IMR-90 (cell line): ENCODE results near the gene KRT39. TPM values are rescaled to one million over a fixed set of nuclear protein-coding genes. Genes with fewer than 3 reads are reported as not detected.

Experiments used
- ATAC-seq: fragments of 200-7000 bp; cut with Tn5 transposase; 2 replicates; pipeline ENCODE4 v1.9.1; 2020; ENCODE audit warnings: low read depth, mild to moderate bottlenecking, moderate library complexity
- BruUV-seq: library from RNA; stranded (reverse); fragments of 400-500 nt; replicated peaks from 2 replicates; lab custom pipeline; 2021; lab: Mats Ljungman, UMichigan
- CTCF ChIA-PET: fragments of 300-600 bp; formaldehyde crosslinking; extraction: SDS; loops from one replicate; lab custom pipeline; 2021; ENCODE audit warnings: antibody characterized with exemption; lab: Yijun Ruan, JAX
- POLR2A ChIA-PET: fragments of 300-600 bp; sonication (Branson Sonifier 250); formaldehyde crosslinking; loops from one replicate; lab custom pipeline; 2022; ENCODE audit warnings: antibody characterized with exemption; ENCODE audit not compliant: unreplicated experiment; lab: Charles Lee
- DNase-seq: peaks from one replicate; pipeline ENCODE4 v3.0.0; 2013
- H2AFZ ChIP-seq: replicated peaks from 2 replicates; pipeline ENCODE3; 2013; ENCODE audit warnings: low read length, mild to moderate bottlenecking; ENCODE audit not compliant: poor library complexity
- H2AK5ac ChIP-seq: 2 replicates; pipeline ENCODE4 v1.6.1; 2013; ENCODE audit warnings: low read depth, low read length, inconsistent platforms
- H2AK9ac ChIP-seq: replicated peaks from 2 replicates; pipeline ENCODE3; 2013; ENCODE audit warnings: mild to moderate bottlenecking, low read depth, low read length, moderate library complexity; ENCODE audit not compliant: poor library complexity
- H2BK120ac ChIP-seq: 2 replicates; pipeline ENCODE4 v1.6.1; 2013; ENCODE audit warnings: low read depth, low read length, inconsistent platforms
- H2BK15ac ChIP-seq: 3 replicates; pipeline ENCODE4 v1.6.1; 2013; ENCODE audit warnings: low read depth, low read length, inconsistent platforms
- H2BK20ac ChIP-seq: 2 replicates; pipeline ENCODE4 v1.6.1; 2013; ENCODE audit warnings: low read depth, mild to moderate bottlenecking, inconsistent platforms, low read length, moderate library complexity
- H2BK5ac ChIP-seq: 2 replicates; pipeline ENCODE4 v1.6.1; 2013; ENCODE audit warnings: mild to moderate bottlenecking, low read depth, low read length, inconsistent platforms; ENCODE audit not compliant: poor library complexity, severe bottlenecking
- H3K14ac ChIP-seq: replicated peaks from 2 replicates; pipeline ENCODE4 v1.6.1; 2013; ENCODE audit warnings: low read depth, low read length, inconsistent platforms
- H3K18ac ChIP-seq: 2 replicates; pipeline ENCODE4 v1.6.1; 2013; ENCODE audit warnings: low read depth, low read length, control low read depth
- H3K23ac ChIP-seq: 2 replicates; pipeline ENCODE4 v1.6.1; 2013; ENCODE audit warnings: low read depth, low read length, inconsistent platforms
- H3K27ac ChIP-seq: 2 replicates; pipeline ENCODE4 v1.5.1; 2013; ENCODE audit warnings: mild to moderate bottlenecking, control low read depth, low read length; ENCODE audit not compliant: insufficient read depth
- H3K27me3 ChIP-seq: 2 replicates; pipeline ENCODE4 v1.6.1; 2013; ENCODE audit warnings: low read length; ENCODE audit not compliant: control insufficient read depth, insufficient read depth
- H3K36me3 ChIP-seq: 2 replicates; pipeline ENCODE4 v1.6.1; 2013; ENCODE audit warnings: low read length, mixed read lengths; ENCODE audit not compliant: control insufficient read depth, insufficient read depth
- H3K4ac ChIP-seq: 2 replicates; pipeline ENCODE4 v1.6.1; 2013; ENCODE audit warnings: low read depth, low read length, inconsistent platforms
- H3K4me1 ChIP-seq: 2 replicates; pipeline ENCODE4 v1.6.1; 2013; ENCODE audit warnings: low read length, mixed read lengths; ENCODE audit not compliant: control insufficient read depth, insufficient read depth
- H3K4me2 ChIP-seq: 2 replicates; pipeline ENCODE4 v1.6.1; 2013; ENCODE audit warnings: low read depth, mild to moderate bottlenecking, control low read depth, low read length, moderate library complexity
- H3K4me3 ChIP-seq: 2 replicates; pipeline ENCODE4 v1.5.1; 2013; ENCODE audit warnings: low read depth, mild to moderate bottlenecking, control low read depth, low read length, moderate library complexity; ENCODE audit not compliant: insufficient read depth
- H3K56ac ChIP-seq: 2 replicates; pipeline ENCODE4 v1.6.1; 2013; ENCODE audit warnings: low read length, inconsistent platforms; ENCODE audit not compliant: insufficient read depth; ENCODE audit errors: extremely low read depth
- H3K79me1 ChIP-seq, 2 experiments: 2 replicates each; pipeline ENCODE4 v1.6.1; 2013; ENCODE audit warnings: low read length in 2 of 2, inconsistent platforms in 1 of 2, low read depth in 1 of 2
- H3K9ac ChIP-seq: 2 replicates; pipeline ENCODE4 v1.6.1; 2013; ENCODE audit warnings: low read depth, low read length, control low read depth
- H3K9me1 ChIP-seq: 2 replicates; pipeline ENCODE4 v1.6.1; 2013; ENCODE audit warnings: low read length, inconsistent platforms; ENCODE audit not compliant: insufficient read depth
- H3K9me3 ChIP-seq: 2 replicates; pipeline ENCODE4 v1.6.1; 2013; ENCODE audit warnings: low read length; ENCODE audit not compliant: control insufficient read depth, insufficient read depth
- H4K20me1 ChIP-seq: 2 replicates; pipeline ENCODE4 v1.6.1; 2013; ENCODE audit warnings: low read length, inconsistent platforms; ENCODE audit not compliant: insufficient read depth
- H4K5ac ChIP-seq: 2 replicates; pipeline ENCODE4 v1.6.1; 2013; ENCODE audit warnings: mild to moderate bottlenecking, low read depth, low read length, control low read depth
- H4K8ac ChIP-seq, 2 experiments: 2 replicates each; pipeline ENCODE4 v1.6.1; 2013; ENCODE audit warnings: low read depth in 2 of 2, low read length in 2 of 2, control low read depth in 1 of 2, inconsistent platforms in 1 of 2
- H4K91ac ChIP-seq: 2 replicates; pipeline ENCODE4 v1.6.1; 2013; ENCODE audit warnings: low read depth, low read length, inconsistent platforms; ENCODE audit not compliant: insufficient read depth
- BHLHE40 ChIP-seq: fragments of 150-350 bp; IDR thresholded peaks from 2 replicates; pipeline ENCODE4 v1.6.1; 2016; ENCODE audit warnings: mild to moderate bottlenecking, low read depth, low read length
- CEBPB ChIP-seq: IDR thresholded peaks from 2 replicates; pipeline ENCODE4 v1.6.1; 2012; ENCODE audit warnings: low read depth, low read length, improper control_type of control experiment
- CHD1 ChIP-seq: IDR thresholded peaks from 2 replicates; pipeline ENCODE4 v1.6.1; 2012; ENCODE audit warnings: low read depth, low read length, improper control_type of control experiment
- ELK1 ChIP-seq: fragments of 150-350 bp; IDR thresholded peaks from 2 replicates; pipeline ENCODE4 v1.6.1; 2016; ENCODE audit warnings: low read depth, mild to moderate bottlenecking, low read length, moderate library complexity, borderline replicate concordance
- FOS ChIP-seq: fragments of 150-350 bp; IDR thresholded peaks from 2 replicates; pipeline ENCODE4 v1.6.1; 2016; ENCODE audit warnings: low read depth, low read length
- MAFK ChIP-seq: IDR thresholded peaks from 2 replicates; pipeline ENCODE4 v1.6.1; 2012; ENCODE audit warnings: low read depth, low read length, improper control_type of control experiment
- MAZ ChIP-seq: IDR thresholded peaks from 2 replicates; pipeline ENCODE4 v1.6.1; 2012; ENCODE audit warnings: low read depth, mild to moderate bottlenecking, low read length, improper control_type of control experiment, moderate library complexity, borderline replicate concordance
- MXI1 ChIP-seq: IDR thresholded peaks from 2 replicates; pipeline ENCODE4 v1.6.1; 2012; ENCODE audit warnings: low read depth, mild to moderate bottlenecking, low read length, moderate library complexity, borderline replicate concordance
- NFE2L2 ChIP-seq: fragments of 150-350 bp; IDR thresholded peaks from 2 replicates; pipeline ENCODE4 v1.6.1; 2016; ENCODE audit warnings: low read depth, mild to moderate bottlenecking, low read length
- POLR2A ChIP-seq: IDR thresholded peaks from 2 replicates; pipeline ENCODE4 v1.6.1; 2012; ENCODE audit warnings: mild to moderate bottlenecking, low read depth, low read length
- RCOR1 ChIP-seq: IDR thresholded peaks from 2 replicates; pipeline ENCODE4 v1.6.1; 2012; ENCODE audit warnings: mild to moderate bottlenecking, low read length, improper control_type of control experiment; ENCODE audit not compliant: insufficient replicate concordance
- RFX5 ChIP-seq: IDR thresholded peaks from 2 replicates; pipeline ENCODE4 v1.8.0; 2012; ENCODE audit warnings: low read depth, mild to moderate bottlenecking, low read length, moderate library complexity
- SMC3 ChIP-seq: fragments of 150-350 bp; IDR thresholded peaks from 2 replicates; pipeline ENCODE4 v1.6.1; 2016; ENCODE audit warnings: low read depth, mild to moderate bottlenecking, antibody characterized with exemption, low read length, moderate library complexity
- USF2 ChIP-seq: fragments of 150-350 bp; IDR thresholded peaks from 2 replicates; pipeline ENCODE4 v1.6.1; 2017; ENCODE audit warnings: mild to moderate bottlenecking, antibody characterized with exemption, low read length, low read depth
- WGBS, 2 experiments: methylation state at CpG; one replicate each; pipeline versions ENCODE4 v1.1.5 to v1.1.7; 2013; ENCODE audit warnings: missing lambda C conversion rate in 2 of 2; ENCODE audit not compliant: insufficient read length in 1 of 2; ENCODE audit errors: extremely low coverage in 2 of 2; 5-methylcytosine and 5-hydroxymethylcytosine counted together
- dilution Hi-C: fragments of 300-500 bp; cut with HindIII; formaldehyde crosslinking; loops from one replicate; pipeline ENCODE4 v1.14.3; 2018; ENCODE audit warnings: low sequenced_read_pairs; ENCODE audit not compliant: unreplicated experiment
- in situ Hi-C: fragments of 300-500 bp; cut with MboI; formaldehyde crosslinking; loops from 3 replicates; pipeline ENCODE4 v1.14.3; 2019; ENCODE audit warnings: low sequenced_read_pairs, inconsistent platforms, mixed read lengths
- intact Hi-C: fragments of 100-400 bp; cut with micrococcal nuclease; formaldehyde crosslinking; loops from 2 replicates; pipeline ENCODE4 v1.10.0; 2022
- polyA plus RNA-seq, 3 experiments: library from polyadenylated mRNA; depleted of rRNA; stranded (reverse); fragments of >200 nt; gene quantifications; 2 replicates each; pipeline ENCODE4 v1.2.3, GENCODE V29; 2012; ENCODE audit warnings: low replicate concordance in 1 of 3
- total RNA-seq: library from RNA; depleted of rRNA; stranded (reverse); fragments of >200 nt; gene quantifications from 2 replicates; pipeline ENCODE4 v1.2.3, GENCODE V29; 2012

KRT39 gene
- total and polyA plus RNA-seq, 2 of the 4 experiments (the other 2 are of a cell fraction): 0.15 TPM; not detected in 1

DNA sequence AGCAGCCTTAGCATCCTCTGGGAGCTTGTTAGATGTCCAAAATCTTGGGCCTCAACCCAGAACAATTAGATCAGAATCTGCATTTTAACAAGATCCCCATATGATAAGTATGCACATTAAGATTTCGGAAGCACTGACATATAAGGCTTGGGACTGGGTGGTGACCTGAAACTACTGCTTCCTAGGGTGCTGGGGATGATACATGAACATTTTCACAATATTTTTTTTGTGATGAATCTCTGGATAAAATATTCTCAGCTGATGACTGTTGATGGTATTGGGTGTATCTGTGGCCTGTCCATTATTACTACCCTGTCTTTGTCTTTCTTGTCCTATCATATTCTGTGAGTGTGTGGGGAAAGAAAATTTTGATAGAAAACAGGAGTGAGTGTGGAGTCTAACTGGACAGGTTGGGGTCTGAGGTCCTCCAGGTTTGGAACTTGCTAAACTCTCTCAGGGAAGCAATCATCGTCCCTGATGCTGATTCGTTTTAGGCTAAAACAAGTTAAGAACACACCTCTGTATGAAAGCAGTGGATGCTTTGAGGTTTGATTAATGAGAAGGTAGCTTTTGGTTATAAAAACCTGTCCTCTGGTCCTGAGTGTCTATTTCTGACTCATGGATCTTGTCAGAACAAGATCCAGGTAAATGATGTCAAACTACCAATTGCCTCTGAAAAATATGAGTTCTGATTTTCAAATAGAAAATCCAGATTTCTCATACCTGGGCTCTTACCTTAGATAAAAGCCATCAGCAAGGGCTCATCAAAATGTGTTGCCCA lies 52.5 kb downstream of the KRT39 start (continued):
- TF ChIP-seq NFE2L2 (no peak), CEBPB (no peak)

- intact Hi-C loops (no loop called here), dilution Hi-C loops (no loop called here), in situ Hi-C loops (no loop called here)
- Histone ChIP-seq H3K4me1 (peaks cover 15% of the 10 kb centered on the region), H3K56ac (no peak overlapping the region), H3K9me1 (peaks cover 12% of the 10 kb centered on the region; the same call in 1 of the 2 replicates), H3K36me3 (no peaks in the 10 kb centered on the region), H4K20me1 (no peaks in the 10 kb centered on the region), H3K4me3 (no peak overlapping the region), H2AK5ac (peak overlapping the region; percentile 65), H3K9me3 (no peaks in the 10 kb centered on the region), H3K4ac (peak overlapping the region; percentile 78), H3K18ac (no peak overlapping the region), H3K23ac (no peak overlapping the region), H3K27me3 (no peaks in the 10 kb centered on the region), H4K91ac (peak overlapping the region; percentile 70), H4K8ac (peak overlapping the region in 1 of 2 experiments; percentile 31; a peak in 2 of 4 replicates), H2BK120ac (peak overlapping the region; percentile 81), H3K27ac (no peak overlapping the region; the same call in 1 of the 2 replicates), H4K5ac (peak overlapping the region; percentile 22; the same call in 1 of the 2 replicates), H2AK9ac (no peak overlapping the region), H3K9ac (no peak overlapping the region), H2BK15ac (peak overlapping the region; percentile 86; the same call in 1 of the 3 replicates), H3K79me1 (no peaks in the 10 kb centered on the region), H3K4me2 (no peak overlapping the region), H3K14ac (no peak overlapping the region), H2AFZ (no peak overlapping the region), H2BK20ac (peak overlapping the region; percentile 58), H2BK5ac (peak overlapping the region; percentile 2)
- no peak for ATAC-seq
- no TSS peak for BruUV-seq
- DNase-seq: no peak
- POLR2A ChIA-PET: no interaction called here
- CTCF ChIA-PET: no interaction called here
- 93% methylated on average over 5 of the region's 13 CpGs; no CpG with 5 or more reads in 1 of the 2 experiments for WGBS, 2 experiments
- no peak for TF ChIP-seq RCOR1
- no peak for TF ChIP-seq MAFK
- no peak for TF ChIP-seq SMC3
- no peak for TF ChIP-seq USF2
- TF ChIP-seq FOS: no peak
- no peak for TF ChIP-seq RFX5
- no peak for TF ChIP-seq CHD1
- TF ChIP-seq BHLHE40: no peak
- no peak for TF ChIP-seq ELK1
- TF ChIP-seq CEBPB: no peak
- no peak for TF ChIP-seq MAZ
- no peak for TF ChIP-seq POLR2A
- TF ChIP-seq MXI1: no peak
Observed at GRCh38 chr17:40912486-40913210, 54.1 kb downstream of the KRT39 start.
